ENCODE data around the gene CLCNKB. TPM values are rescaled to one million over a fixed set of nuclear protein-coding genes. Genes with fewer than 3 reads are reported as not detected.
"Not testable (repeated sequence)": the region's sequence is repeated elsewhere in the genome, so short reads cannot be mapped to it uniquely, and the experiment has no call there.

The CLCNKB gene
- 1 to 10 TPM; 2.2 to 2.5 TPM for total RNA-seq
- long read RNA-seq, partial matches to known transcripts, result 2 of 13 reads
- long read RNA-seq, other reads (novel, unspliced or antisense), result 7 of 13 reads

DNA sequence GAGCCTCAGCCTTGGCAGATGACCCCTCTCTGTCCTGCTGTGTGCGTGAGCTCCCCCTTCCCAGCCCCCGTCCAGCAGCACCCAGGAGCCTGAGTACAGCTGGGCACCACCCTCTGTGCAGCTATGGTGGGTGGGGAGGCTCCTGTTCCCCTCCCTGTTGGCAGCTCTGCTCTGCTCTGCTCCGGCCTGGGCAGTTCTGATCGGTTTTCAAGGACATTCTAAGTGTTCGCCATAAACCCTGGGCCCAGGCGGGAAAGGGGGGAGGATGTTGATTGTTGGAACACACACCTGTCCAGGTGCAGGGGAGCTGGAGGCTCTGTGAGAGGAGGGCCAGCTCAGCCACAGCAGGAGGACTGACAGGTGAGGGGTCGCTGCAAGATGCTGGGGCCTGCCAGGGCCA lies at the start of gene CLCNKB:
Gene CLCNKB (plus strand): TSS at position 262 of the 400 bp plus-strand sequence. CDS start 711 bp downstream, outside the sequence.
- ATAC-seq (no peak), DNase-seq (no peak)
- intact Hi-C loops (cut with DNase I), result loop anchor here in 1 of 2 donors (5.0 kb wide), 1 partner anchor 41 kb away; the partner anchor contains the start of gene SRARP

DNA sequence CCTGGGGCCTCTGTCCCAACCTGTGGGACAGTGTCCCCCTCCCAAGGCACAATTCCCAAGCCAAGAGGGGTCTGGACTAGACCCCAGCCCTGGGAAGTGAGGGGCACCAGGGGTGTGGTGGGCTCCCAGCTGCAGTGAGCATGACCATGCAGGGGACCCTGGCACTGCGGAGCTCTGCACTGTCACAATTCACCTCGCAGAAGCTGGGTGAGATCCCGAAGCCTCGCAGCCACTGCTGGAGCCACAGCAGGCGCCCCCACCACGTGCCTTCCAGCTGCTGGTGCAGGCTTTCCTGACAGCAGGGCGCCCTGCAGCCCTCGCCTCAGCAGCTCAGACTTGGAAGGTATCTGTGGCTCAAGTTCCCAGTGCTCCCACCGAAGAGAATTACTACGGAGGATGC lies 49.5 kb upstream of the CLCNKB start:
- no peak for DNase-seq
- ATAC-seq, result no peak
- intact Hi-C loops (cut with DNase I), result loop anchor here (5.0 kb wide), 2 partner anchors 187 to 202 kb away; partner anchors contain the start of gene UQCRHL (in 1 of the 2)

GRCh38 chr1:15994590-15995351 lies 48.8 kb upstream of the CLCNKB start:
- peak; percentile 81 for DNase-seq
- intact Hi-C loops (cut with DNase I), result loop anchor here (5.0 kb wide), 2 partner anchors 187 to 202 kb away; partner anchors contain the start of gene UQCRHL (in 1 of the 2)
- peak; percentile 84 to 89 for ATAC-seq

GRCh38 chr1:15997076-15997585 lies 46.5 kb upstream of the CLCNKB start:
- intact Hi-C loops (cut with DNase I), result no loop called here
- DNase-seq, result no peak
- ATAC-seq, result no peak

- ATAC-seq (no peak), DNase-seq (no peak)
- intact Hi-C loops (cut with DNase I), result no loop called here
These were observed 45.8 kb upstream of the CLCNKB start for GRCh38 chr1:15997637-15998280.

GRCh38 chr1:15998929-15999328 lies 44.7 kb upstream of the CLCNKB start:
- DNase-seq, result no peak
- intact Hi-C loops (cut with DNase I), result no loop called here
- ATAC-seq, result no peak

GRCh38 chr1:16001274-16001673 lies 42.3 kb upstream of the CLCNKB start:
- intact Hi-C loops (cut with DNase I), result loop anchor here (5.0 to 10.0 kb wide), 2 partner anchors 41 to 54 kb away; partner anchors contain the start of gene CLCNKB (in 1 of the 2)
- not testable (repeated sequence) for DNase-seq, ATAC-seq

- no peak for ATAC-seq
- DNase-seq, result no peak
- intact Hi-C loops (cut with DNase I), result loop anchor here in 1 of 2 donors (10.0 kb wide), 1 partner anchor 49 kb away; no protein-coding TSS in a partner anchor
These were observed 38.0 kb upstream of the CLCNKB start for GRCh38 chr1:16005597-16005996.

DNA sequence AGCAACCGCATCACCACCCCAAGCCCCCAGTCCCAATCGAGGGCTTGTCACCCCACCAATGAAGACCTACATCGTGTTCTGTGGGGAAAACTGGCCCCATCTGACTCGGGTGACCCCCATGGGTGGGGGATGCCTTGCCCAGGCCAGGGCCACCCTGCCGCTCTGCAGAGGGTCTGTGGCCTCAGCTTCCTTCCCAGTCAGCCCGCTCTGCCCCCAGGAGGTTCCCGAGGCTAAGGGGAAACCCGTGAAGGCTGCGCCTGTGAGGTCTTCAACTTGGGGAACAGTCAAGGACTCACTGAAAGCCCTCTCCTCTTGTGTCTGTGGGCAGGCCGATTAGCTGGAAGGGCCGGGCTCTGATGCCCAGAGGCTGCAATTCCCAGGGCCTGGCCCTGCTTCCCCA lies 37.6 kb upstream of the CLCNKB start:
- ATAC-seq, result no peak
- intact Hi-C loops (cut with DNase I), result loop anchor here in 1 of 2 donors (10.0 kb wide), 1 partner anchor 49 kb away; no protein-coding TSS in a partner anchor
- no peak for DNase-seq

DNA sequence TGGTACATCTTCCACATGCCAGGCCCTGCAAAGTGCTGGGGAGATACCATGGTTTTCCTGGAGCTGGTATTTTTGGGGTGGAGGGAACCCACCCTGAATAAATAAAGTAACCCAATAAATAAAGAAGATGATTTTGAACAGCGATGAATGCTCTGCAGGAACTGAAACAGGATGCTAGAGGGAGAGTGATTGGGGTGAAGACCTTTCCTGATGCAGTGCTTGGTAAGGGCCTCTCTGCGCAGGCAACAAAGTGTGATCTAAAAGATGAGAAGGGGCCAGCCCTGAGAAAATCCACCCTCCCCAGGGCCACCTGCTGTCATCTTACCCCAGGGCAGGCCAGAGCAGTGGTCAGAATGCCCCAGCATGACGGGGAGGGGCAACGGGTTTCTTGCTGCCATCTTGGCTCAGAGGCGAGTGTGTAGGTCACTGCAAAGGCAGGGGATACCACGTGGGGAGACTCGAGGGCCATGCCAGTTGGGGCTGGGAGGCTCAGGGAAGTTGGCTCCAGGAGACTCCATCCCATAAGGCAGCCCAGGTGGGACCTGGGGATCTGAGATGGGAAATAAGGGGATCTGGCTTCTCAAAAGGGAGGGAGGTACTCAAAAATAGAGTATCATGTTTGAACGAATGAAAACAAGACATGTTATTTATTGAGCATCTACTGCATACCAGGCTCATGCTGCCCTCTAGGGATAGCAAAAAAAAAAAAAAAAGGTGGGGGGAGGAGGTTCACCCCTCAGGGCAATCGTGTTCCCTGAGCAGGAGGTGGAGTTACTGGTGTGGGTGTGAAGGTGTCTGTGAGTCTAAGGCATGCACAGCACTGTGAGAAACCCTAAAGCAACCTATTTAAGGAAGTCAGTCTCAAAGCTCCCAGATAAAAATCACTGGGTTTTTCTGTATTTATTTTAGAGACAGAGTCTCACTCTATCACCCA lies 36.8 kb upstream of the CLCNKB start:
- no peak for ATAC-seq
- intact Hi-C loops (cut with DNase I), result loop anchor here in 1 of 2 donors (10.0 kb wide), 1 partner anchor 48 kb away; no protein-coding TSS in a partner anchor

DNA sequence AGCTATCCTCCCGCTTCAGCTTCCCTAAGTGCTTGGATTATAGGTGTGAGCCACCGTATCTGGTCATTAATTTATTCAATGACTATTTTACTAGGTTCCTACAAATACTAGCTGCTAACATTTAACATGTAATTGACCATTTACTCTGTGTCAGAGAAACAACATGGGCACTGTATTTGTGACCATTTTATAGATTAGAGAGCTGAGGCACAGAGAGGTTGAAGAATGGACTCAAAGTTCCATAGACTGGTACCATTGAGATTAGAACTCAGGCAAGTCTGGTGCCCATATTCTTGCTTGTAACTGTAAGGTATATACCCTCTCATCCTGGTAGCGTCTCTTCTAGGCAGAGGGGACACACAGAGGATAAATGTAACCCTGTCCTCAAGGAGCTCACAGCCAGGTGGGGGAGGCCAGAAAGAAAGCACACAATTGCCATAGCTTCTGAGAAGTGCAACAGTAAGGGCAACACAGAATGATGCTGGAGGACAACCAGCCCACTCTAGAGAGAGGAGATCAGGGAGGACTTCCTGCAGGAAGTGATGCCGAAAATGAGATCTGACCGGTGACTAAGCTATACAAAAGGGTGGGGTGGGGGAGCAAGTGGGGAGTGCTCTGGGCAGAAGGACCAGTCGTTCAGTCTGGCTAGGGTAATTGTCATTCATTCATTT lies 35.8 kb upstream of the CLCNKB start:
- intact Hi-C loops (cut with DNase I), result loop anchor here in 1 of 2 donors (10.0 kb wide), 1 partner anchor 47 kb away; no protein-coding TSS in a partner anchor
- no peak for ATAC-seq
- DNase-seq, result no peak

More for the DNA sequence above, 36.8 kb upstream of the CLCNKB start:
- no peak for DNase-seq

- intact Hi-C loops (cut with DNase I), result loop anchor here (1.0 to 10.0 kb wide), 3 partner anchors 23 to 47 kb away; no protein-coding TSS in a partner anchor
- peak; percentile 83 for DNase-seq
These were observed 34.5 kb upstream of the CLCNKB start for GRCh38 chr1:16009030-16009460.

GRCh38 chr1:16009678-16010077 lies 33.9 kb upstream of the CLCNKB start:
- intact Hi-C loops (cut with DNase I), result loop anchor here (1.0 to 10.0 kb wide), 3 partner anchors 23 to 47 kb away; no protein-coding TSS in a partner anchor
- DNase-seq, result no peak

More at GRCh38 chr1:16009030-16009460, 34.5 kb upstream of the CLCNKB start:
- peak; percentile 7 to 19 for ATAC-seq

GRCh38 chr1:16010837-16011236 lies 32.7 kb upstream of the CLCNKB start:
- DNase-seq, result no peak
- ATAC-seq, result no peak
- intact Hi-C loops (cut with DNase I), result no loop called here

More at GRCh38 chr1:16009678-16010077, 33.9 kb upstream of the CLCNKB start:
- ATAC-seq, result no peak

GRCh38 chr1:16011936-16012589 lies 31.5 kb upstream of the CLCNKB start:
- no peak for DNase-seq
- intact Hi-C loops (cut with DNase I), result no loop called here
- no peak for ATAC-seq

GRCh38 chr1:16012590-16013219 lies 30.9 kb upstream of the CLCNKB start:
- ATAC-seq, result peak; percentile 52 to 66
- intact Hi-C loops (cut with DNase I), result no loop called here
- peak; percentile 83 for DNase-seq

Measured in left cardiac atrium (tissue), 4 donors.